Pancreas (tissue), 10 donors: Measurements from ENCODE around the gene OSBPL1A. TPM values are rescaled to one million over a fixed set of nuclear protein-coding genes. Genes with fewer than 3 reads are reported as not detected.
"Not testable (repeated sequence)": the region's sequence is repeated elsewhere in the genome, so short reads cannot be mapped to it uniquely, and the experiment has no call there.

Experiments used
- ATAC-seq, 4 donors: fragments of 200-7000 bp; cut with Tn5 transposase; one replicate each; pipeline versions ENCODE4 v1.8.0 to v1.9.1; 2020; ENCODE audit warnings: mild to moderate bottlenecking in 4 of 4, moderate library complexity in 4 of 4
- DNase-seq, 6 donors: peaks; one replicate each; pipeline ENCODE4 v3.0.0-alpha.2; 2020
- FAIRE-seq: peaks from 2 replicates; lab custom pipeline; 2012; peaks lifted over from hg19 to GRCh38; lab: Jason Lieb, UNC
- H3K27ac ChIP-seq, 4 donors: fragments of 200-600 bp; sonication (generic); 1 replicate in 3 of 4; 2 replicates in 1 of 4; pipeline versions ENCODE4 v1.5.0 to v1.8.0; 2020
- H3K27me3 ChIP-seq, 4 donors: fragments of 200-600 bp; one replicate each; pipeline ENCODE4 v1.8.0; 2021
- H3K36me3 ChIP-seq, 3 donors: fragments of 200-600 bp; sonication (generic) in 1 of 3; one replicate each; pipeline versions ENCODE4 v1.5.0 to v1.8.0; 2020 to 2021
- H3K4me1 ChIP-seq, 3 donors: fragments of 200-600 bp; one replicate each; pipeline ENCODE4 v1.8.0; 2021
- H3K4me3 ChIP-seq, 4 donors: fragments of 200-600 bp; sonication (generic) in 2 of 4; one replicate each; pipeline versions ENCODE4 v1.5.0 to v1.8.0; 2020 to 2021
- H3K9me3 ChIP-seq, 4 donors: fragments of 200-600 bp; one replicate each; pipeline ENCODE4 v1.8.0; 2021
- CTCF ChIP-seq, 4 donors: fragments of 200-600 bp; sonication (generic) in 3 of 4; IDR thresholded peaks; one replicate each; pipeline versions ENCODE4 v1.5.0 to v1.8.0; 2021; ENCODE audit warnings: antibody characterized with exemption in 4 of 4
- WGBS, 2 donors: extraction: QIAGEN DNeasy Blood & Tissue Kit; methylation state at CpG; one replicate each; pipeline ENCODE4 v1.1.7; 2013; 5-methylcytosine and 5-hydroxymethylcytosine counted together
- intact Hi-C, 3 donors: fragments of 100-400 bp; cut with DNase I; formaldehyde crosslinking; loops; one replicate each; pipeline versions ENCODE4 v1.11.1 to v1.14.2; 2022
- polyA plus RNA-seq, 2 donors: library from polyadenylated mRNA; stranded (reverse); fragments of 200-250 nt; gene quantifications; one replicate each; pipeline ENCODE4 v1.2.3, GENCODE V29; 2013
- total RNA-seq, 6 donors: library from RNA; stranded (reverse); fragmentation: NEBNext Ultra II Directional in 4 of 6; extraction: Animal tissue kit (Norgen Biotek cat#: 25700) in 4 of 6; gene quantifications; one replicate each; pipeline versions ENCODE4 v1.2.1 to v1.2.4, GENCODE V29; 2021 to 2023
- donor health status: healthy with polysubstance abuse.
- donor health status: DM: no; HTN: no; CAD: no; lungs with moderate emphysema.
- donor health status: DM: no; HTN: no; CAD: no.
- donor health status: control.
- donor health status: control.
- donor health status: Bipolar disorder and iron deficiency.
- donor health status: DM: yes; HTN: yes; CAD: no.
- donor health status: DM: no; HTN: no; CAD: no.
- donor health status: DM: no; HTN: no; CAD: no.
- donor health status: DM: yes; HTN: yes; CAD: no.

The OSBPL1A gene
- total and polyA plus RNA-seq, 8 donors = 5.8 to 17.9 (median 10.8) TPM

DNA sequence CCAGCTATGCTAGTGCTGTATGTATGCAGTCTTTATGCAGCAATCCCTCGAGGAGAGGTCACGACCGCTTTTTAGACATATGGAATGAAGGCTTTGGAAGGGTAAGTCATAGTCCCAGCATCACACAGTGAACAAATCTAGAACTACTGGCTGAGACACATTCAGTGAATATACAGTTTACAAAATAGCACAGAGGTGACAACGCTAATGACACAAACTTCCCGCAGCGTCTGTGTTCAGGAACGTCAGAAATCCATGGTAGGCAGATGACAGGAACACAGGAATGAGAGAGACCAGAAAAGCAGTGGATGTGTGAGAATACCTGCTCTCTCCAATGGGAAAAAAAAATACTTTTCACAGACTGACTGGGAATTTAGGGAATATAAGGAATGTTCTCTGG, 229.1 kb downstream of the OSBPL1A start:
- WGBS, 2 donors = 91 to 93% methylated on average over 7 of the region's 7 CpGs
- no peak overlapping the region for H3K27ac ChIP-seq
- ATAC-seq (no peak), DNase-seq (no peak), FAIRE-seq (no peak)
- no peak overlapping the region for H3K4me3 ChIP-seq
- no peaks in the 10 kb centered on the region for H3K27me3 ChIP-seq
- peaks cover 0 to 13% (median 0%) of the 10 kb centered on the region in 3 donors for H3K36me3 ChIP-seq
- intact Hi-C loops = no loop called here
- no peaks in the 10 kb centered on the region for H3K4me1 ChIP-seq
- no peaks in the 10 kb centered on the region for H3K9me3 ChIP-seq
- no peak for TF ChIP-seq CTCF (IDR thresholded peaks at IDR 0.05)

DNA sequence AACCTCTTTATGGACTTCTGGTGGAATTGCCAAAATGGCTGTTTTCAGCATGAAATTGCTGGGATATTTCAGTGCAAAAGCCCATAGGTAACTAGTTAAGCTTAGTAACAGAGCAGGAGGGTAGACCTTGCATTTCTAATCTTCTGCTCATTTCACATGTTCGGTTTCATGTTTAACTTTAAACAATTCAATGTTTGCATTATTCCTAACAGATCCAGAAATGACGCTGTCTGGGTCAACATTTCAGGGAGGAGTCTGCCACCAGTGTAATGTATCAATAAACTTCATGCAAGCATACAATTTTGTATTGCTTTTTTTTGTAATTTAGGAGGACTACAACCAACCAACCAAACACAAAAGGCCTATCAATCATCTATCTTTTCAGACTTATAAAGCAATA, 236.3 kb downstream of the OSBPL1A start:
- Histone ChIP-seq H3K27me3 (no peaks in the 10 kb centered on the region), H3K4me1 (peaks cover 0 to 6% (median 0%) of the 10 kb centered on the region in 3 donors), H3K9me3 (no peaks in the 10 kb centered on the region), H3K27ac (no peak overlapping the region), H3K4me3 (no peak overlapping the region), H3K36me3 (peaks cover 0 to 13% (median 0%) of the 10 kb centered on the region in 3 donors)
- intact Hi-C loops = no loop called here
- TF ChIP-seq CTCF (IDR thresholded peaks at IDR 0.05) = no peak
- 33 to 35% methylated on average over 2 of the region's 2 CpGs for WGBS, 2 donors
- FAIRE-seq (no peak), DNase-seq (no peak), ATAC-seq (peak; percentile 43 to 81 (median 55))

DNA sequence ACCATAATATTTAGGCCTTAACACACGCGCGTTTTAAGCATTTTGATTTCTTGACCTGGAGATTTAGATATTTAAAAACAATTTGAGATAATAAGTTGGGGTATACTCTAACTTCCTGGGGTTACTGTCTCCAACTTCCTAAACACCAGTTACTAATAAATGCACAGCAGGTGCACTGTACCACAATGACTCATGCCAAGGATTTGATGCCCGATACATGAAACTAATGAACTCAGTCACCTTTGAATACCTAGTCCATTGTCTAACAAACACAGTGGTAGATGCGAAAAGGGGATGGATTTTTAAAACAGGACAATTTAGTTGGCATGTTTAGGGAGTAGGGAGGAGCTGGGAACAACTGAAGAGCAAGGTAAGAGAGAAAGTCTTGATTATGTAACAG, 237.5 kb downstream of the OSBPL1A start:
- Histone ChIP-seq H3K27ac (no peak overlapping the region), H3K27me3 (no peaks in the 10 kb centered on the region), H3K9me3 (no peaks in the 10 kb centered on the region), H3K4me1 (peaks cover 0 to 6% (median 0%) of the 10 kb centered on the region in 3 donors), H3K36me3 (peaks cover 0 to 6% (median 0%) of the 10 kb centered on the region in 3 donors), H3K4me3 (no peak overlapping the region)
- intact Hi-C loops = no loop called here
- ATAC-seq = no peak
- DNase-seq = no peak
- no peak for TF ChIP-seq CTCF (IDR thresholded peaks at IDR 0.05)
- FAIRE-seq = no peak
- WGBS, 2 donors = 97% methylated on average over 5 of the region's 5 CpGs

- intact Hi-C loops = no loop called here
- WGBS, 2 donors = 92 to 95% methylated on average over 3 of the region's 3 CpGs
- Histone ChIP-seq H3K36me3 (no peaks in the 10 kb centered on the region), H3K4me3 (no peak overlapping the region), H3K4me1 (peaks cover 0 to 6% (median 0%) of the 10 kb centered on the region in 3 donors), H3K9me3 (no peaks in the 10 kb centered on the region), H3K27ac (no peak overlapping the region), H3K27me3 (no peaks in the 10 kb centered on the region)
- DNase-seq (no peak), ATAC-seq (no peak), FAIRE-seq (no peak)
- no peak for TF ChIP-seq CTCF (IDR thresholded peaks at IDR 0.05)
These were observed 239.8 kb downstream of the OSBPL1A start for GRCh38 chr18:24157855-24158254.

DNA sequence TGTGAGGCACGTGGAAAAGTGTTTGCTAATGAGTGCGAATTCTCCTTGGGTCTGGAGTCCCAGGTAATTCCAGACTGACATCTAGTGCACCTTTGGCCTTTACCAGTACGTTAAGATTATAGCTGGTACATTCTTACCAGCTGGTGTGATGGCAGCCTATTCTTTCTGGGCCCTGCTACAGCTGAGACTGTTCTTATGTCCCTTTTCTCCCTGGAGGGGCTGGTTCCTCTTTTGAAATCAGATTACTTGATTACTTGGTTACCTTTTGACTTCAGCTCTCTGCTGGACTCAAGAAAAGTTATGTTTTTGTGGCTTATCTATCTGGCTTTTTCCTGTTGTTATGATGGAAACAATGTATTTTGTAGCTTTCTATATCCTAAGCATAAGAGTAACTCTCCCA, 244.2 kb downstream of the OSBPL1A start:
- no peaks in the 10 kb centered on the region for H3K36me3 ChIP-seq
- WGBS, 2 donors = 91 to 93% methylated on average over 3 of the region's 3 CpGs
- ATAC-seq = no peak

DNA sequence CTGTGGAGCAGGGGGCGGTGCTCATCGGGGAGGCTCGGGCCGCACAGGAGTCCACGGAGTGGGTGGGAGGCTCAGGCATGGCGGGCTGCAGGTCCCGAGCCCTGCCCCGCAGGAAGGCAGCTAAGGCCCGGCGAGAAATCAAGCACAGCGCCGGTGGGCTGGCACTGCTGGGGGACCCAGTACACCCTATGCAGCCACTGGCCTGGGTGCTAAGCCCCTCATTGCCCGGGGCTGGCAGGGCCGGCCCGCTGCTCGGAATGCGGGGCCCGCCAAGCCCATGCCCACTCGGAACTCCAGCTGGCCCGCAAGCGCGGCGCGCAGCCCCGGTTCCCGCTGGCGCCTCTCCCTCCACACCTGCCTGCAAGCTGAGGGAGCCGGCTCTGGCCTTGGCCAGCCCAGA, 248.0 kb downstream of the OSBPL1A start:
- H3K36me3 ChIP-seq, H3K27ac ChIP-seq, H3K27me3 ChIP-seq, FAIRE-seq, intact Hi-C loops, H3K9me3 ChIP-seq, H3K4me1 ChIP-seq, ATAC-seq, H3K4me3 ChIP-seq: not testable (repeated sequence)
- peak in 1 of 6 donors; percentile 55 for DNase-seq
- WGBS, 2 donors = 95 to 96% methylated on average over 20 to 28 of the region's 28 CpGs

More for the DNA sequence above, 244.2 kb downstream of the OSBPL1A start:
- no peak overlapping the region for H3K4me3 ChIP-seq
- no peak for FAIRE-seq
- no peak for DNase-seq
- H3K4me1 ChIP-seq = no peaks in the 10 kb centered on the region
- intact Hi-C loops = no loop called here
- H3K27ac ChIP-seq = no peak overlapping the region
- H3K27me3 ChIP-seq = no peaks in the 10 kb centered on the region
- no peak for TF ChIP-seq CTCF (IDR thresholded peaks at IDR 0.05)
- no peaks in the 10 kb centered on the region for H3K9me3 ChIP-seq
